Astrocyte (in vitro differentiated cells and primary cell): ENCODE data around the gene C1orf87.

Source experiments
- EZH2 ChIP-seq: IDR thresholded peaks from 2 replicates; pipeline ENCODE4 v1.6.1; 2012; ENCODE audit warnings: mild to moderate bottlenecking, low read length, inconsistent platforms; ENCODE audit not compliant: insufficient read depth
- TF ChIP-seq, protein P1 (sequence below): IDR thresholded peaks from 2 replicates; pipeline ENCODE4 v1.5.1; 2011; ENCODE audit warnings: low read depth, mild to moderate bottlenecking, inconsistent platforms, low read length, moderate library complexity; ENCODE audit not compliant: insufficient read depth

DNA sequence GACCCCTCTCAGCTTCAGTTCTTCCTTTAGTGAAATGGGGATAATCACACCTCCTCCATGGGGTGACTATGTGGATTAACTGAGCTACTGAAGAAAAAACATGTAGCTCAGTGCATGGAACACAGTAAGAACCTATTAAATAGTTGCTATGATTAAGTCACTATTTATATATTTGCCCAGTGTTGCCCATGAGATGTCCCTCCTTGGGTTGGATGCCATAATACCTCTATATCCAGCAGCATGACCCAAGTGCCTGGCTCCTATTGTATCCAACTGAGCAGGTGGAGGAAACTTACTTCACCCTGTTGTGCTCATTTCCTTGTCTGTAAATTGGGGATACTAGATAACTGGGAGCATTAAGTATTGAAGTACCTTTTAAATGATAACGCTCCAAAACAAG lies 99.9 kb downstream of the C1orf87 start:
- TF ChIP-seq, protein P1, sequence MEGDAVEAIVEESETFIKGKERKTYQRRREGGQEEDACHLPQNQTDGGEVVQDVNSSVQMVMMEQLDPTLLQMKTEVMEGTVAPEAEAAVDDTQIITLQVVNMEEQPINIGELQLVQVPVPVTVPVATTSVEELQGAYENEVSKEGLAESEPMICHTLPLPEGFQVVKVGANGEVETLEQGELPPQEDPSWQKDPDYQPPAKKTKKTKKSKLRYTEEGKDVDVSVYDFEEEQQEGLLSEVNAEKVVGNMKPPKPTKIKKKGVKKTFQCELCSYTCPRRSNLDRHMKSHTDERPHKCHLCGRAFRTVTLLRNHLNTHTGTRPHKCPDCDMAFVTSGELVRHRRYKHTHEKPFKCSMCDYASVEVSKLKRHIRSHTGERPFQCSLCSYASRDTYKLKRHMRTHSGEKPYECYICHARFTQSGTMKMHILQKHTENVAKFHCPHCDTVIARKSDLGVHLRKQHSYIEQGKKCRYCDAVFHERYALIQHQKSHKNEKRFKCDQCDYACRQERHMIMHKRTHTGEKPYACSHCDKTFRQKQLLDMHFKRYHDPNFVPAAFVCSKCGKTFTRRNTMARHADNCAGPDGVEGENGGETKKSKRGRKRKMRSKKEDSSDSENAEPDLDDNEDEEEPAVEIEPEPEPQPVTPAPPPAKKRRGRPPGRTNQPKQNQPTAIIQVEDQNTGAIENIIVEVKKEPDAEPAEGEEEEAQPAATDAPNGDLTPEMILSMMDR, result no peak
- no peak for TF ChIP-seq EZH2
